HepG2 (cell line): ENCODE results near the gene CSNK1D. TPM values are rescaled to one million over a fixed set of nuclear protein-coding genes. Genes with fewer than 3 reads are reported as not detected.

Experiments
- BATF2 ChIP-seq: sonication (generic); formaldehyde crosslinking; IDR thresholded peaks from 2 replicates; pipeline ENCODE4 v1.8.0; 2022; ENCODE audit warnings: mild to moderate bottlenecking, missing genetic modification reagents, moderate library complexity
- GLMP ChIP-seq: sonication (generic); formaldehyde crosslinking; IDR thresholded peaks from 2 replicates; pipeline ENCODE4 v1.9.0; 2021; ENCODE audit warnings: missing genetic modification reagents, mild to moderate bottlenecking, borderline replicate concordance
- HES4 ChIP-seq: sonication (generic); formaldehyde crosslinking; IDR thresholded peaks from 2 replicates; pipeline ENCODE4 v1.9.0; 2021; ENCODE audit warnings: mild to moderate bottlenecking, missing genetic modification reagents, borderline replicate concordance
- MXD1 ChIP-seq: sonication (generic); formaldehyde crosslinking; IDR thresholded peaks from 2 replicates; pipeline ENCODE4 v1.4.0; 2020; ENCODE audit warnings: mild to moderate bottlenecking, missing genetic modification reagents
- NCOA5 ChIP-seq: sonication (generic); formaldehyde crosslinking; IDR thresholded peaks from 2 replicates; pipeline ENCODE4 v1.4.0; 2020; ENCODE audit warnings: missing genetic modification reagents
- NR2F6 ChIP-seq, 2 experiments: IDR thresholded peaks; 2 replicates each; pipeline ENCODE4 v1.6.1; 2016; ENCODE audit warnings: antibody characterized with exemption in 1 of 2, mild to moderate bottlenecking in 1 of 2
- ONECUT2 ChIP-seq: sonication (generic); formaldehyde crosslinking; IDR thresholded peaks from 2 replicates; pipeline ENCODE4 v1.4.0; 2020; ENCODE audit warnings: missing genetic modification reagents
- RERE ChIP-seq: IDR thresholded peaks from 2 replicates; pipeline ENCODE4 v1.6.1; 2016; ENCODE audit warnings: low read depth, missing genetic modification reagents, missing compliant biosample characterization
- SMAD9 ChIP-seq: sonication (generic); formaldehyde crosslinking; IDR thresholded peaks from 2 replicates; pipeline ENCODE4 v1.5.1; 2020; ENCODE audit warnings: mild to moderate bottlenecking, missing genetic modification reagents
- SOX5 ChIP-seq: IDR thresholded peaks from 2 replicates; pipeline ENCODE4 v1.6.1; 2016; ENCODE audit warnings: borderline replicate concordance
- ZKSCAN8 ChIP-seq: IDR thresholded peaks from 2 replicates; pipeline ENCODE4 v1.6.1; 2016; ENCODE audit warnings: borderline replicate concordance, missing genetic modification reagents, missing compliant biosample characterization
- ZNF232 ChIP-seq: sonication (generic); formaldehyde crosslinking; IDR thresholded peaks from 2 replicates; pipeline ENCODE4 v1.4.0; 2020; ENCODE audit warnings: missing genetic modification reagents, borderline replicate concordance
- ZNF441 ChIP-seq: sonication (generic); formaldehyde crosslinking; IDR thresholded peaks from 2 replicates; pipeline ENCODE4 v1.7.0; 2021; ENCODE audit warnings: missing genetic modification reagents, borderline replicate concordance
- ZNF619 ChIP-seq: sonication (generic); formaldehyde crosslinking; IDR thresholded peaks from 2 replicates; pipeline ENCODE4 v1.4.0; 2020; ENCODE audit warnings: mild to moderate bottlenecking, missing genetic modification reagents
- ZNF740 ChIP-seq: sonication (generic); formaldehyde crosslinking; IDR thresholded peaks from 2 replicates; pipeline ENCODE4 v1.4.0; 2020; ENCODE audit warnings: missing genetic modification reagents
- ZNF83 ChIP-seq: sonication (generic); formaldehyde crosslinking; IDR thresholded peaks from 2 replicates; pipeline ENCODE4 v1.4.0; 2020; ENCODE audit warnings: missing genetic modification reagents, mild to moderate bottlenecking, borderline replicate concordance
- ZUFSP ChIP-seq: sonication (generic); formaldehyde crosslinking; IDR thresholded peaks from 2 replicates; pipeline ENCODE4 v1.9.0; 2021; ENCODE audit warnings: missing genetic modification reagents, mild to moderate bottlenecking, borderline replicate concordance
- polyA plus RNA-seq, 8 experiments: library from polyadenylated mRNA; depleted of rRNA in 3 of 8; stranded (reverse) in 7 of 8; unstranded in 1 of 8; fragments of >200 nt; fragmentation: Illumina TruSeq in 4 of 8; extraction: Trizol in 4 of 8; gene quantifications; 2 replicates each; pipeline versions ENCODE4 v1.2.1 to v1.2.3, GENCODE V29; 2011 to 2016; ENCODE audit warnings: low read depth in 4 of 8, missing spikeins in 1 of 8, mixed read lengths in 1 of 8; ENCODE audit not compliant: insufficient read depth in 1 of 8
- total RNA-seq, 5 experiments: library from RNA; depleted of rRNA; stranded (reverse); fragments of >200 nt; fragmentation: Illumina TruSeq; extraction: Trizol; gene quantifications; 2 replicates each; pipeline ENCODE4 v1.2.3, GENCODE V29; 2016; ENCODE audit warnings: low read depth in 1 of 5

The CSNK1D gene
- total and polyA plus RNA-seq, 2 of the 13 experiments (the other 11 are each of a cell fraction or from before 2014, with no cell fraction given): 31.5 to 128 TPM

GRCh38 chr17:82287868-82288801 lies 14.6 kb upstream of the CSNK1D start (continued):
- TF ChIP-seq SOX5 (CRISPR knock-in tag) (peak; percentile 98), ZNF619 (CRISPR knock-in tag) (peak; percentile 94; the same call in 1 of the 2 replicates), SMAD9 (CRISPR knock-in tag) (peak; percentile 71; the same call in 1 of the 2 replicates), MXD1 (peak; percentile 83), GLMP (CRISPR knock-in tag) (no peak; the same call in 1 of the 2 replicates), ZNF740 (CRISPR knock-in tag) (no peak), NR2F6 (IDR thresholded peaks at IDR 0.05) (peak; percentile 69), NR2F6 (CRISPR knock-in tag; IDR thresholded peaks at IDR 0.05) (peak; percentile 92), HES4 (CRISPR knock-in tag) (peak; percentile 63; the same call in 1 of the 2 replicates), ZUFSP (no peak), ONECUT2 (no peak), ZNF441 (CRISPR knock-in tag) (peak; percentile 81), RERE (peak; percentile 80; the same call in 1 of the 2 replicates), NCOA5 (CRISPR knock-in tag) (no peak), BATF2 (CRISPR knock-in tag) (peak; percentile 81), ZNF83 (CRISPR knock-in tag) (peak; percentile 65; the same call in 1 of the 2 replicates), ZKSCAN8 (peak; percentile 84; the same call in 1 of the 2 replicates), ZNF232 (CRISPR knock-in tag) (no peak)
